Omental fat pad (tissue), 4 donors: ENCODE data around the gene LCA5. TPM values are rescaled to one million over a fixed set of nuclear protein-coding genes. Genes with fewer than 3 reads are reported as not detected.
A peak's percentile ranks its signal among the peaks of the same experiment; 100 is the strongest.

Source experiments
- ATAC-seq: fragments of 150-250 bp; one replicate; pipeline ENCODE4 v1.9.1; 2016; ENCODE audit warnings: mild to moderate bottlenecking, moderate library complexity; ENCODE audit not compliant: low FRiP score
- DNase-seq: peaks from one replicate; pipeline ENCODE4 v3.0.0-alpha.2; 2019; ENCODE audit warnings: low spot score
- total RNA-seq, 4 donors: library from RNA; depleted of rRNA; stranded (reverse); fragments of >200 nt; gene quantifications; one replicate each; pipeline ENCODE4 v1.1.0, GENCODE V29; 2016
- TF ChIP-seq, protein P1 (sequence below), 3 donors: fragments of 450-650 bp; IDR thresholded peaks; one replicate each; pipeline ENCODE4 v1.5.1; 2016 to 2017; ENCODE audit warnings: antibody characterized with exemption in 3 of 3, mild to moderate bottlenecking in 3 of 3, moderate library complexity in 2 of 3

Gene LCA5
- total RNA-seq, 4 donors from 2014 or later = 3.4 to 9.0 (median 4.9) TPM

GRCh38 chr6:79570129-79571029 lies 33.1 kb upstream of the LCA5 start:
- TF ChIP-seq, protein P1, sequence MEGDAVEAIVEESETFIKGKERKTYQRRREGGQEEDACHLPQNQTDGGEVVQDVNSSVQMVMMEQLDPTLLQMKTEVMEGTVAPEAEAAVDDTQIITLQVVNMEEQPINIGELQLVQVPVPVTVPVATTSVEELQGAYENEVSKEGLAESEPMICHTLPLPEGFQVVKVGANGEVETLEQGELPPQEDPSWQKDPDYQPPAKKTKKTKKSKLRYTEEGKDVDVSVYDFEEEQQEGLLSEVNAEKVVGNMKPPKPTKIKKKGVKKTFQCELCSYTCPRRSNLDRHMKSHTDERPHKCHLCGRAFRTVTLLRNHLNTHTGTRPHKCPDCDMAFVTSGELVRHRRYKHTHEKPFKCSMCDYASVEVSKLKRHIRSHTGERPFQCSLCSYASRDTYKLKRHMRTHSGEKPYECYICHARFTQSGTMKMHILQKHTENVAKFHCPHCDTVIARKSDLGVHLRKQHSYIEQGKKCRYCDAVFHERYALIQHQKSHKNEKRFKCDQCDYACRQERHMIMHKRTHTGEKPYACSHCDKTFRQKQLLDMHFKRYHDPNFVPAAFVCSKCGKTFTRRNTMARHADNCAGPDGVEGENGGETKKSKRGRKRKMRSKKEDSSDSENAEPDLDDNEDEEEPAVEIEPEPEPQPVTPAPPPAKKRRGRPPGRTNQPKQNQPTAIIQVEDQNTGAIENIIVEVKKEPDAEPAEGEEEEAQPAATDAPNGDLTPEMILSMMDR (IDR thresholded peaks at IDR 0.05) = no peak
- ATAC-seq (peak; percentile 96), DNase-seq (no peak)

DNA sequence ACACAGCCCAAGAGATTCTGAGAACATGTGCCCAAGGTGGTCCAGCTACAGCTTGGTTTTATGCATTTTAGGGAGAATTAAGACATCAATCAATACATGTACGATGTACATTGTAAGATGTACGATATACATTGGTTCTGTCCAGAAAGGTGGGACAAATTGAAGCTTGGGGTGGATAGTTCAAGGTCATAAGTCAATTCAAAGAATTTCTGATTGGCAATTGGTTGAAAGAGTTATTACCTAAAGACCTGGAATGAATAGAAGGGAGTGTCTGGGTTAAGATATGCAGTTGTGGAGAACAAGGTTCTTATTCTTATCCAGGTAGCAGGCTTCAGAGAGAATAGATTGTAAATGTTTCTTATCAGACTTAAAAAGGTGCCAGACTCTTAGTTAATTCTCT lies 31.8 kb upstream of the LCA5 start:
- ATAC-seq = no peak
- no peak for DNase-seq
- TF ChIP-seq, protein P1 (IDR thresholded peaks at IDR 0.05) = no peak

DNA sequence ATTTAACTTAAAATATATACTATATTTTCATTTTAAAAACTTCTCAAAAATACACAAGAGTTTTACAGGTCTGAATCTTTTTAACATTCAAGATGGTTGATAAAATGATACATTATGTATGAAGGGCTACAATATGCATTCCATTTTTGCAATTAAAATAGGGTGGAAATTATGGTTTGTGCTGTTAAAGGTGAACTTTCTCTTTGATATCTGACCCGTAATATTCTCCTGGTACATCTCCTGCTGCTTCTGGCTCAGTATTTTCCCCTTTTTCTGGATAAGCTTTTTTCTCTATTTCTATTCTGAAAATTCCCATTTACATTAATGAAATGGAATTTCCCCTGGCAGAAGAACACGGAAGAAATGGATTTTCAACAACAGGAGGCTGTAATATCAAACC lies 27.4 kb upstream of the LCA5 start:
- ATAC-seq (no peak), DNase-seq (no peak)
- TF ChIP-seq, protein P1 (IDR thresholded peaks at IDR 0.05) = no peak

GRCh38 chr6:79559706-79560105 lies 22.5 kb upstream of the LCA5 start:
- ATAC-seq (no peak), DNase-seq (no peak)
- TF ChIP-seq, protein P1 (IDR thresholded peaks at IDR 0.05) = no peak

DNA sequence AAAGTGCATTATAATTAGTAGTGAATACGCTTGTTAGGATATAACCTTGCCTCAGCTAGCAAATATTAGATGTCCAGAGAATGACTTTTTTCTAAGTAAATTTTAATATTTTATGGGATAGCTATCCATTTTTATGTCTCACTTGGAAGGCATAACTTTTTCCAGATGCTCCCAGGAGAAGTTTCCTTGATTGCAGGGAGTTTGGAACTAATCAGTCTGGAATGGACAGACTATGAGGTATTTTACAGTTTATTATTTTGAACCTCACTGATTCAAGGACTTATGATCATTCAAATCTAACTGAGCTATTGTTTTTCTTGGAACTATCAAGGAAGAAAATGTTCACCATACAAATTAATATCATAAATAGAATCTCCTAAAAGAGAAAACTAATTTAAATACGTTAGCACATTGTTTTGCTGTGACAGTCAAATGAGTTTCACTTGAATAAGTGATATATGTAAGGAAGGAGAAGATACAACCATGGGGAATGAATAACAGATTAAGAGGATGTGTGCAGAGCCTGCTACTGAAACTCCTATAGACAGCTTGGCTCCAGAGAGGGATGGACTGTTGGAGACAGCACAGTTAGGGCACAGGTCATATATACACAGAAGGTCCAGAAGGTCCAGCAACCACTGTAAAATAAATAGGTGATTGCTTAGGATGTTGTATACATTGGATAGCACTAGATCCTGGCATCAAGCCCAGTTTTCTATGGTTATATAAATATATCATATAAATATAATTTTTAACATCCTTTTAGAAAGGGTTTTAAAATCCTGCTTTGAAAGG lies 20.6 kb upstream of the LCA5 start:
- TF ChIP-seq, protein P1 (IDR thresholded peaks at IDR 0.05) = no peak
- no peak for DNase-seq
- ATAC-seq = no peak

- ATAC-seq = no peak
- no peak for DNase-seq
- TF ChIP-seq, protein P1 (IDR thresholded peaks at IDR 0.05) = no peak
Measured at GRCh38 chr6:79554305-79554704, 17.1 kb upstream of the LCA5 start.
